ENCODE results near the gene RPL36.
"Not testable (repeated sequence)": the region's sequence is repeated elsewhere in the genome, so short reads cannot be mapped to it uniquely, and the experiment has no call there.

Gene RPL36

DNA sequence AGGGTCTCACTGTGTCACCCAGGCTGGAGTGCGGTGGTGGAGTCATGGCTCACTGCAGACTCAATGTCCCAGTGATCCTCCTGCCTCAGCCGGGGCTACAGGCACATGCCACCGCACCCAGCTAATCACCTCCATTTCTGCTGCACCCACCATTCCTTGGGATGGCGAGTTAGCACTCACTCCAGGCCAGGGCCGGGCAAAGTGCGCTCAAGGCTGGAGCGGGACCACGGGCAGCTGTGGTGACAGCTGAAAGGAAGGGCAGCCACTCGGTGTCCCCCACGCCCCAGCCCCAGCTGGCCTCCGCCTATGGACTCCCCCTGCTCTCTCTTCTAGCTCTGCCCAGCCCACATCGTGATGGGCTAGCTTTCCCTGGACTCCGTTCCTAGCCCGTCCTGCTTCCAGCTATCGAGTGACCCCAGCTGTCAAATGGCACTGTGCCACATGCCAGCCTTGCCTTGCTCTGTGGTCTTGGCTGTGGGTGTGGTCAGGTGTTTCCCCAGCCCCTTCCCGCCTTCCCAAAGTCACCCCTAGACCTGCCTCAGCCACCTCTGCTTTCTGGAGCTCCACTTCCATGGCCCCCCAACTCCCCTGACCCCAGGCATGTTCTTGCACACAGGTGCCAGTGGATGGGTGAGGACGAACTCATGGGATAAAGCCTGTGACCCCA is 13.9 kb upstream of the RPL36 start:
- DNase-seq: no peak

DNA sequence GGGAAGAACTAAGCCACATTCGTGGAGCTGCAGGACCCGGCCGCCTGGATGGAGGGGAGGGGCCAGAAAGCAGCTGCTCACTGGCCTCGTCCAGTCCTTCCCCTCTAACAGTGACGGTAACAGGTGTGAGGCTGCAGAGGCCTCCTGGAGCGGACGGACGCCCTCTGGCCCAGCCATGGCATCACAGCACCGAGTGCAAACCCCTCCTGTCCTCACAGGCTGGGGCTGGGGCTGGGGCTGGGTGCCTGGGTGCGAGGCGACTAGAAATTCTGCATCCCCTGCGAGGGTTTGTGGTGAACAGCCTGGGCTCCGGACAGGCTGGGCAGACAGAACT is 13.4 kb upstream of the RPL36 start:
- DNase-seq: no peak

DNA sequence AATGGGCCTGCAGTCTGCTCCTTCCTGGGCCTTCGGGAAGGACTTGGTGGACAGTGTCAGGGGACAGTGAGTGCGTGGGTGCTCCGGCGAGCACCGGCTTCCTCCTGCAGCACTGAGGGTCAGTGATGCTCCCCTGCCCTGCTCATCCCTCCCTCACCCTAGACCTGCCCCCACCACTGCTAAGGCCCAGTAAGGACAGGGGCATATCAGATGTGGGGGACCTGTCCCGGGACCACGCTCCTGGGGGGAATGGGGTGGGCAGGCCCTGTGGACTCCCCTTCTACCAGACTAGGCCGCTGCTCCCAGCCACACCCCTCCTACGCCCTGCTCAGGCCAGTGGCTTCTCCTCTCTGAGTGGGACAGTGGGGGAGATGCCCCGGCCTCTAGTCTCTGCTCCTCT is 13.0 kb upstream of the RPL36 start:
- DNase-seq: no peak

DNA sequence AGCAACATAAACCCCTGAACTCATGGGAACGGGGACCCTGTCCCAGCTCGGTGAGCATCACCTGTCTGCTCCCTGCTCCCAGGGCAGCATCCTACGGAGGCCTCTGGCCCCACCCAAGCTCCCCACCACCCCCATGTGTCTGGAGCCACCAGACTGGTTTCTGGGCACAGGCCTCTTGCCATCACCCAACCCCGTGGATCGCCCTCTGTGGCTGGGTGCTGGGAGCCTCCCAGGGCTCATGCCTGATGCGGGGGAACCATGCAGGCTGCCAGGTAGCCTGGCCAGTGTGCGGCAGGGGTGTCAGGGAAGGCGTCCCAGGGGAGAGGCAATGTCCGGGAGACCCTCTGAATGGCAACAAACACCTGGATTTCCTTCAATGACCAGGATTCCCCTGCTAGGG is 12.5 kb upstream of the RPL36 start:
- DNase-seq: no peak

DNA sequence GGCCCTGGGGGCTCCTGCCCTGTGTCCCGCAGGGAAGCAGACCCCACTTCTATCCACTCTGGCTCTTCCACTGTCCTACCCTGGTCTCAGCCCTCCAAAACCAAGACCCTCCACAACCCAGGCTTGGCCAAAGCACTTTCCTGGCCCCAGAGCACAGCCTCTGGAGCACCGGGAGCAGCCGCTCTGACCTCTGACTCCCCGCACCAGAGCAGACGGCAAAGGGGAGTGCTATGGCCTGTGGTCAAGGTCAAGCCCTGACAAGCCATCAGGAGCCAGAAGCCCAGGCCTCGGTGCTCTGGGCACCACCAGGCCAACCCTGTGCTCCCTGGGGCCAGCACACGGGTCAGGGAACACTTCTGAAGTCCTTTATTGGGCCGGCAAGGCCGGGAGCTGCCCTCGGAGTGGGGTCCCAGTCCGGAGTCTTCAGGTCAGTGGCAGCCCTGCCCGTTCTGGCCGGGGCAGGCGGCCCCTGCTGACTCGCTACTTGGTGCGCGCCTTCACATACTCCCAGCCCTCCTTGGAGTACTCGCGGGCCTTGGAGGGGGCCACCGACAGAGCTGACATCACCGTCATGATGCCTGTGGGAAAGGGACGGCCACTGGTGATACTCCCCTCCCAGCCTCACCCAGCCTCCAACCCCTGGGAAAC is 11.9 kb upstream of the RPL36 start:
- no peak for DNase-seq

DNA sequence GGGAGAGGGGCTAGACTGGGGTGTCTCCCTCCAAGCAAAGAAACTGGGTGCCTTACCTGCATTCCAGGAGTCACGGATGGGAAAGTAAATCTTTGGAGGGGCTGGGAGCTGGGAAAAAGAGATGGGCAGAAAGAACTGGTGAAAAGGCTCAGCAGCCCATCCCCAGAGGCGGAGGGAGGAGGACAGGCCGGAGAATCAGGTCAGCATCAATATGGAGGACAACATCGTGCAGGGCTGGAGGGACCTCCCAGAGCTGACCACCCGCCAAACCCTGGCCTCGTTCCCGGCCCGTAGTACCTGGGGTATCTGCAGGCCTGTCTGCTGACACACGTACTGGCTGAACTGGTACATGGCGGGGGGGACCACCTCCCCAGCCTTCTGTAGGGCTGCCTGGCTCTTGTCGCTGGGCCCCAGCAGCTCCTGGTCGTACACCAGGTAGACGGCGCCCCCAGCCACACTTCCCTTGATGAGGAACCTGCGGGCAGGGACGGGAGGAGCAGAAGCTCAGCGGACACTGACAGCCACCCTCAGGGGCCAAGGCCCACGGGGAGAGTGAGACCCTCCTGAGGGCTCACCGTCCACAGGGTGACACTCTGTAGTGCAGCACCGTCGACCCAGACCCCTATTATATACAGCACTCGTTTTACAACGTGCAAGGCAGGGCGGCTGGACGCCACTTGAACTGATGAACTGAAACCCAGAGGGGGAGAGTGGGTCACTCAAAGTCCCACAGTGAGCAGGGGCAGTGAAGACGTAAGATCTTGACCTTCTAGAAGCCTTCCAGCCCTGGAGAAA is 10.6 kb upstream of the RPL36 start:
- no peak for DNase-seq

DNA sequence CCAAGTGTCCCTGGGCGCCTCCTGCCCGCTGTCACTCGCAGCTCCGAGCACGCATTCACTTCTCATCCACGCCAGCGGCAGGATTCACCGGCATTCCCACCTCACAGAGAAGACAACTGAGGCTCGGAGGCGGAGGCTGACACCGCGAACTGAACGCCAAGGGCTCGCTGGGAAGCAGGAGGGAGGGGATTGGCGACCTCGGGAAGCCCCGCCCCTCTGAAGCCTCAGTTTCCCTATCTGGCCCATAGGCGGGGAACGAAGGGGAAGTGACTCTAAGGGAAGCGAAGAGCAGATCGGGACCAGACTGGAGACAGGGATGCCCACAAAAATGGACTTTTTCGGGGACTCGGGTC is 10.0 kb upstream of the RPL36 start:
- DNase-seq: no peak

DNA sequence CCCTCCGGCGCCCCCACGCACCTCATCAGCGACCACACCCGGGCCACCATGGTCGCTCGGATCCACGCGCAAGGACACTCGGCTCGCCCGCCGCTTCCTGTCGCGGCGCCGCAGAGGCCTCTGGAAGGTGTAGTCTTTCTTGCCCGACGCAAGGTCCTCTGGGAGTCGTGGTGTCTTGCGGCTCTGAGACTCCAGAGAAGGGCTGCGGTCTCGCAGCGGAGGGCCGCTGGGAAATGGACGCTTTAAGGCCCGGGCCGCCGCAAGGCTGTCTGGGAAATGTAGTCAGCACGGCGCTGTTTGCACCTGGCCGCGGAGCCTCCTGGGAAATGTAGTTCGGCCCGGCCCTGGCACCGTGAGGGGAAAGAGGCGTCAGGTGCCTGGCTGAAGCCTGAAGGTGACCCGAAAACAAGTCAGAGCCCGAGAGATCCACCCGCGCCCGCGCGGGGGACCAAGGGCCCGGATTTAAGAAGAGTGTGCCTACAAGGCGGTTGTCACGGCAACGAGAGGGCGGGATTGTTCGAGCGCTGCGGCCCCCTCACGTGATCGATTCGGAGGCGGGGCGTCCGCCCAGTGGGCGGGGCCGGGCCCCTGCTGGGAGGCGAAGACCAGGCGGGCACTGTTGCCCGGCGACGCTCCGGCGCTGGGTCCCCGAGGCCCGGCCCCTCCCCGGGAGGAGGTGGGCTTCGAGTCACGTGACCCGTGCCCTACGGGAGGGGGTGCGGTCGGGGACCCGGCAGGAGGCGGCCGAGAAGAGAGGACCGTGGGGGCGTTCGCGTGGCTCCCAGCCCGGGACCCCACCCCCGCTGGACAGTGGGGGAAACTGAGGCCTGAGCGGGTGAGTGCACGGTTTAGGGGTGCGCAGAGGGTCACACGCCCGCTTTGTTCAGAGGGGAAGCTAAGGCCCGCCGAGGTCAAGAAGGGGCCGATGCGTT is 9.4 kb upstream of the RPL36 start, which contains the start of the genes HSD11B1L and MICOS13:
Gene HSD11B1L, plus strand, starts transcription at position 591 of the 932 bp plus-strand sequence. CDS start 3,806 bp downstream, outside the sequence.
Gene MICOS13, minus strand, starts transcription at position 80 of the 932 bp plus-strand sequence. Its CDS starts 30 bp downstream, at position 50.
- peak; percentile 98 for DNase-seq

DNA sequence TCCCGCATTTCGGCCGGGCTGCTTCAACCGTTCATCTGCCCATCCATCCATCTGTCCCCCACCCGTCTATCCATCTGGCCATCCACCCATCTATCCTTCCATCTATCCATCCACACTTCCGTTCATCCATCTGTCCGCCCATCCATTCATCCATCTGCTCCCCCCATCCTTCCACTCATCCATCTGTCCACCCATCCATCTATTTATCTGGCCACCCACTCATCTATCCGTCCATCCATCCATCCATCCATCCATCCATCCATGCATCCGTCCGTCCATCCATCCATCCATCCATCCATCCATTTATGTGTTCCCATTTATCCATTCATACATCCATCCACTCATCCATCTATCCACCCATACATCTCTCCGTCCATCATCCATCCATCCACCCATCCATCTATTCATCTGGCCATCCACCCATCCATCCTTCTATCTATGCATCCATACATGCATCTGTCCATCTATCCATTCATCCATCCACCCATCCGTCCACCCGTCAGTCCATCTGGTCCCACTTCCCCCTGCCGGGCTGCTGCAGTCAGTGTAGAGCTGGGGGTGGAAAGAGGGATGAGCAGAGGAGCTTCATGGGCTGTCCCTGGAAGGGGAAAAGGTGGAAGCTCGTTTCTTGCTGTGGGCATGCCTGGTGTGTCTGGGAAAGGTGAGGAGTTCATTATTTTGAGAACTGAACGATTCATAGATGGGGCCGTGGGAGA is 8.5 kb upstream of the RPL36 start:
- no peak for DNase-seq

DNA sequence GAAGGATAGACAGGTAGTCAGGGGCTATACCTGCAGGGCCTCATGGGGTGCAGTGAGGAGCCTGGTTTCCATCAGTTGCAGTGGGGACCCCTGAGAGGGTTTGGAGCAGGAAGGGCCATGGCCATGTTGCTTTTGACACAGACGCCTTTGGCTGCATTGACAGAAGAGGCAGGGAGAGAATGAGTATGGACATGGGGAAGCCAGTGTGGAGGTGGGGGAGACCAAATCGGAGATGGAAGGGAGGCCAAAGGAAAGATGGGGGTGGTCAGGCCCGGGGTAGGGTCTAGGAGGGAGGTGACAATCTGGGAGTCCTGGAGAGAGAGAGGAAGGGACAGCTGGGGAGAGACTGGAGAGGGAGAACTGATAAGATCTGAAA is 8.0 kb upstream of the RPL36 start:
- no peak for DNase-seq

DNA sequence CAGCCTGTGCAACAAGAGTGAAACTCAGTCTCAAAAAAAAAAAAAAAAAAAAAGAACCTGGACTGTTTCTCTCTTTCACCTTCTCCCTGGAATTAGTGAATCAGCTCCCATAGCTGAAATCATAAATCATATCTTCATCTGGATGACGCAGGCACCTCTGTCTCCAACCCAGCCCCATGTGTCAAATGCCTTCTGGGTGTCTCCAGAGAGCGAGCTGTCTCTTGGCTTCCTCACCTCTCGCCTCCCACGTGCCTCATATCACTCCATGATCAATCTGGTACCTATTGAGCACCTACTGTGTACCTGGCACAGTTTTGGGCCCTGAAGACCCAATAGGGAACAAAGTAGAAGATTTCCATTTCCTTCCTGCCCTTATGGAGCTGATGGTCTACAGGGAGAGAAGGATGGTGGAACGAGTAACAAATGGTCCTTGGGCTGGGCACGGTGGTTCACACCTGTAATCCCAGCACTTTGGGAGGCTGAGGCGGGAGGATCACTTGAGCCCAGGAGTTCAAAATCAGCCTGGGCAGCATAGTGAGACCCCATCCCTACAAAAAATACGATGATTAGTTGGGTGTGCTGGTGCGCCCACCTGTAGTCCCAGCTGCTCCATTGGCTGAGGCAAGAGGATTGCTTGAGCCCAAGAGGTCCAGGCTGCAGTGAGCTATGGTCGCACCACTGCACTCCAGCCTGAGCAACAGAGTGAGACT is 6.8 kb upstream of the RPL36 start:
- no peak for DNase-seq

DNA sequence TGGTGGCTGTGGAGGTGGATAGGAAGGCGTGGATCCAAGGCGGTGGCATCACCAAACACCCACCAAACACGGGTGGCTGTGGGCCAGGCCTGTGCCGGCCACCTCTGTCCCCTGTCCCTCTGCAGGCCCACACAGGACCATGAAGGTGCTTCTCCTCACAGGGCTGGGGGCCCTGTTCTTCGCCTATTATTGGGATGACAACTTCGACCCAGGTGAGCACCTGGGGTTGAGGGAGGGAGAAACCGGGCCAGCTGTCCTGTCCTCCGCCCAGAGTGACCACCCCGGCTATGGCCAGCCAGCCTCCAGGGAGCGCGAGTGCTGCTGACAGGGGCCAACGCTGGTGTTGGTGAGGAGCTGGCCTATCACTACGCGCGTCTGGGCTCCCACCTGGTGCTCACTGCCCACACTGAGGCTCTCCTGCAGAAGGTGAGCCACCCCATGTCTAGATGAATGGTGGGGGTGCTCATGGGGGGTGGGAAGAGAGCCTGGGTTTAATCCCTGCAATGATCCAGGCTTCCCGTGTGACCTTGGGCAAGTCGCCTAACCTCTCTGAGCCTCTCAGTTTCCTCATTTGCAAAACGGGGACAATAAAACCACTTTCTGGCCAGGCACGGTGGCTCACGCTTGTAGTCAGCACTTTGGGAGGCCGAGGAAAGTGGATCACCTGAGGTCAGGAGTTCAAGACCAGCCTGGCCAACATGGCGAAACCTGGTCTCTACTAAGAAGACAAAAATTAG is 5.2 kb upstream of the RPL36 start:
- no peak for DNase-seq

DNA sequence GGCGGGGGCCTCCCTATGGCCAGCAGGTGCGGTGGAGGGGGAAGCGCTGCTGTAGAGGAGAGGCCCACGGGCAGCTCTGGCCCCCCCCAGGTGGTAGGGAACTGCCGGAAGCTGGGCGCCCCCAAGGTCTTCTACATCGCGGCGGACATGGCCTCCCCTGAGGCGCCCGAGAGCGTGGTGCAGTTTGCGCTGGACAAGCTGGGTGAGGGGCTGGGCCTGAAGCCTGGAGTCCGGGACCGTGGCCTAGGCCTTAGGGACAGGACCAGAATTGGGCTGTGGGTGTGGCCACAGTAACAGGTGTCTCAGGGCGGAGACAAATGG is 3.8 kb upstream of the RPL36 start:
- DNase-seq: no peak

DNA sequence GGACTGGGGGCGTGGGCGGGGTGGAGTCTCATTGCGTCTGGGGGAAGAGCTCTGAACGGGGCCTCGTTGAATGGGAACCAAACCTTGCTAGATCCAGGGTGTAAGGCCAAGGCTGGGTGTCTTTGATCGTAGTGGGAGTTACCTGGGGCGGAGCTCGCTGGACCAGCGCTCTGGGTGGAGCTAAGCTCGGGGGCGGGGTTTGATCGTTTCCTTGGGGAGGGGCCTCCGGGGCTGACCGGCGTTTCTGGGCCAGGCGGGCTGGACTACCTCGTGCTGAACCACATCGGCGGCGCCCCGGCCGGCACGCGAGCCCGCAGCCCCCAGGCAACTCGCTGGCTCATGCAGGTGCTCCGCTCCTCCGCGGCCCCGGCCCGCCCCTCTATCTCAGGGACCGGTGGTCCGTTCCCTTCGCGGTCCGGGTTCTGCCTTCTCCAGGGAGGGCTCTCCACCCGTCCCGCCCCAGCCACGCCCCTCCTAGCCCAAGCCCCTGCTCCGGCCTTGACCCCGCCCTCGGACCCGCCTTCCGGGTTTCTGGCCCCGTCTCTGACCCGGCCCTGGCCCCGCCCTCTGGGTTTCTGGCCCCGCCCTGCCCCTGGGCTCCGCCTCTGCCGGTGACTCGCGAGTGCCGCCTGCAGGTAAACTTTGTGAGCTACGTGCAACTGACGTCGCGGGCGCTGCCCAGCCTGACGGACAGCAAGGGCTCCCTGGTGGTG is 3.3 kb upstream of the RPL36 start:
- DNase-seq: peak; percentile 91

DNA sequence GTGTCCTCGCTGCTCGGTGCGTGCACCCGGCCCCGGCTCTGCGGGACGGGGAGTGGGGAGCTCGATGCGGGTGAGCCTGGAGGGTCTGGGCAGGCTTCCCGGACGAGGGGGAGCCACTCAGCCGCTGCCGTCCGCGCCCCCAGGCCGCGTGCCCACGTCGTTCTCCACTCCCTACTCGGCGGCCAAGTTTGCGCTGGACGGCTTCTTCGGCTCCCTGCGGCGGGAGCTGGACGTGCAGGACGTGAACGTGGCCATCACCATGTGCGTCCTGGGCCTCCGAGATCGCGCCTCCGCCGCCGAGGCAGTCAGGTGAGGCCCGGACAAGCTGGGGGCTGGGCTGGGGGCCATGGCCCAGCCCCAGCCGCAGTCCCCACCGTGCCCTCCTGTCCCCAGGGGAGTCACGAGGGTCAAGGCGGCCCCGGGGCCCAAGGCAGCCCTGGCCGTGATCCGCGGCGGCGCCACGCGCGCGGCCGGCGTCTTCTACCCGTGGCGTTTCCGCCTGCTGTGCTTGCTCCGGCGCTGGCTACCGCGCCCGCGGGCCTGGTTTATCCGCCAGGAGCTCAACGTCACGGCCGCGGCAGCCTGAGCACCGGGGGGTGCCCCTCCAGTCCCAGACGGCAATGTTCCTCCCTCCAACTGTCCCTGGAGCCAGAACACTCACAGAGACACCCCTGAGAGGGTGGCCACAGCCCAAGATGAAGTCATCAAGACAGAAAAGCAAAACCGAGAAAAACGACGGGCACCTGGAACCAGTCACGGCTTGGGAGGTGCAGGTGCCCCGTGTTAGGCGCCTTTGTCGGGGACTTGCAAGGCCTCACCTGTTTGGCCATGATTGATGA is 2.5 kb upstream of the RPL36 start:
- no peak for DNase-seq

DNA sequence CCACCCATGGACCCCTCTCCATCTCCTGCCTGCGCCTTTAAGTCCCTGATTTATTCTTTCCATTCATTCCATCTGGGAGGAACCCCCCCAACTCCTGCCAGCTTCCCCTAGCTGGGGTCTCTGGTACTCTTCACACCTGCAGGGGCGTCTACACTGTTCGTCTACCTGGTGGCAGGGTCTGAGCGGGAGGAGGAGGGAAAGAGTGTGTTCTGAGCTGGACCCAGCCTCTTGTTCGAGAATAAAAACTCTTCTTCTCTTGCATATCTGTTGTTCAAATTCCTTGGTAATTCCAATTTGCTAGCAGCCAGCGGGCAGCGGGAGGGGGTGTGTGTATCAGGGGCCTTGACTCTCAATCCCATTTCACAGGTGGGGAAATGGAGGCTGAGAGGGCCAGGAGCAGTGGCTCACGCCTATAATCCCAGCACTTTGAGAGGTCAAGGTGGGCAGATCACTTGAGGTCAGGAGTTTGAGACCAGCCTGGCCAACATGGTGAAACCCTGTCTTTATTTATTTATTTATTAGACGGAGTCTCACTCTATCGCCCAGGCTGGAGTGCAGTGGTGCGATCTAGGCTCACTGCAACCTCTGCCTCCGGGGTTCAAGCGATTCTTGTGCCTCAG is 1.7 kb upstream of the RPL36 start:
- not testable (repeated sequence) for DNase-seq

DNA sequence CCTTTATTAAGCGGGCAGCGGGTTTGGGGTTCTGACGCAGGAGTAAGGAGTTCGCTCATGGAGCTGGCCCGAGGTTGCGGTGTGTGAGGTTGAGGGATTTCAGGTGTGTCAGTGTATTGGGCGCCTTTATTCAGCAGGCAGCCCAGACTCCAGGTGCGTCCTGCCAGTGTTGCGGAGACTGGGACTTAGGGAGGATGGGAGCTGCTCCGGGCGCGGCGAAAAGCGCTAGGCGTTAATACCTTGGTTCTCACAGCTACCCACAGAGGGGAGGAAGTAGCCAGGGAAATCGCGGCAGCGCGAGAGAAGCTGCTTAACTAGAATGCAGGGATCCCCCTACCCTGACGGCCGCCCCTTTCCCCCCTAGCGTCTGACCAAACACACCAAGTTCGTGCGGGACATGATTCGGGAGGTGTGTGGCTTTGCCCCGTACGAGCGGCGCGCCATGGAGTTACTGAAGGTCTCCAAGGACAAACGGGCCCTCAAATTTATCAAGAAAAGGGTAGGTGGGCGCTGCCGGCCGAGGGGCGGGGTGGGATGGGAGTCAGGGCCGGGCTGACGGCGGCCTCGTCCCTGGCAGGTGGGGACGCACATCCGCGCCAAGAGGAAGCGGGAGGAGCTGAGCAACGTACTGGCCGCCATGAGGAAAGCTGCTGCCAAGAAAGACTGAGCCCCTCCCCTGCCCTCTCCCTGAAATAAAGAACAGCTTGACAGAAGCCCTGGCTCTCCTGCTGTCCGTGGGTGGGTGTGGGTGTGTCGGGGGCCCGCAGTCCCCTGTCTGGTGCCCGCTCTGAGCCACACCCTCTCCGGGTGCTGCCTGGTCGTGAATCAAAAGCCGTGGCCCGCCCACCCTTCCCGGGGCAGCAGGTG is 1.1 kb downstream of the RPL36 start:
- peak; percentile 16 for DNase-seq
